ENCODE results near the gene TTLL3.
"Not testable (repeated sequence)": the region's sequence is repeated elsewhere in the genome, so short reads cannot be mapped to it uniquely, and the experiment has no call there.

The TTLL3 gene

DNA sequence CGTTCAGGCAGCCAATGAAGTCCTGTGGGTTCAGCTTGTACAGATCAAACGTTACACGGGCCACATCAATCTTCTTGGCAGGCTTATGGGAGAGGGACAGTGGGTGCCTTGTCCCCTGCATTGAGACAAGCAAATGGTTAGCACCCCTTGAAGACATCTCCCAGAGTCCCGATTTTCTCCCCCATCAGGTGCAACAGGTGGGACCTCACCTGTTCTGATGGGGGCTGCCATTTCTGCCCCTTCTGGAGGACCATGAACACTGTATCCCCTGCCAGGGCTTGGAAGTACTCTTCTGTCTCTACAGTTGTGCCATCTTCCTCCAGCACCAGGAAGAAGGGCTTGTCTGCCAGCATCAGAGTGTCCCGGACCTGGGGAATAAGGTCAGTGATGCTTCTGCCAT is 59.9 kb downstream of the TTLL3 start:
- no peak for DNase-seq

DNA sequence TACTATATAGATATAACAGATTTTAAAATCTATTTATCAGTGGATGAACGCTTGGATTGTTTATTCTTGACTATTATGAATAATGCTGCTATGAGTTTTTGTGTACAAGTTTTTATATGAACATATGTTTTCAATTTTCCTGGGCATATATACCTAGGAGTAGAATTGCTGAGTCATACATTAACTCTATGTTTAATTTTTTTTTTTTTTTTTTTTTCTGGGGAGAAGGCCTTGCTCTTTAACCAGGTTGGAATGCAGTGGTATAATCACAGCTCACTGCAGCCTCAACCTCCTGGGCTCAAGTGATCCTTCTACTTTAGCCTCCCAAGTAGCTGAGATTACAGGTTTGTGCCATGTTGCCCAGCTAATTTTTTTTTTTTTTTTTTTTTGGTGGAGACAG is 60.9 kb downstream of the TTLL3 start:
- no peak for DNase-seq

DNA sequence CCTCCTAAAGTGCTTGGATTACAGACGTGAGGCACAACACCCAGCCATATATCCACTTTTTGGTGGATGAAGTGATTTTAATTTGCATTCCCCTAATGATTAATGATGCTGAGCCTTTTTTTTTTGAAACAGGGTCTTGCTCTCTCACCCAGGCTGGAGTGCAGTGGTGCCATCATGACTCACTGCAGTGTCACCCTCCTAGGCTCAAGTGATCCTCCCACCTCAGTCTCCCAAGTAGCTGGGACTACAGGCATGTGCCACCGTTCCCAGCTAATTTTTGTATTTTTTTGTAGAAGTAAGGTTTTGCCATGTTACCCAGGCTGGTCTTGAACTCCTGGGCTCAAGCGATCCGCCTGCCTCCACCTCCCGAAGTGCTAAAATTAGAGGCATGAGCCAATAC is 62.0 kb downstream of the TTLL3 start:
- not testable (repeated sequence) for DNase-seq

DNA sequence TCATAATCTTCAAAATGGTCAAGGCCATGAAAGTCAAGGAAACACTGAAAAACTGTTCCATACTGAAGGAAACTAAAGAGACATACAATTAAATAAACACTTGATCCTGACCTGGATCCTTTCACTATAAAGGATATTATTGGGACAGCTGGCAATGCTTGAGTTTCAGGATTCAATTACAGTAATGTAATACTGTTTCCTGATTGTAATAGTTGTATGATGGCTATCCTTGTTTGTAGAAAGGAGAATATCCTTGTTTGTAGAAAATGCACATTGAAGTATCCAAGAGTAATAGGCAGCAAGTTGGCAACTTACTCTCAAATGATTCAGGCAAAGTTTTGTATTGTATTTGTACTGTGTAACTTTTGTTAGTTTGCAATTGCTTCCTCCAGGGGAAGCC is 65.4 kb downstream of the TTLL3 start:
- no peak for DNase-seq

DNA sequence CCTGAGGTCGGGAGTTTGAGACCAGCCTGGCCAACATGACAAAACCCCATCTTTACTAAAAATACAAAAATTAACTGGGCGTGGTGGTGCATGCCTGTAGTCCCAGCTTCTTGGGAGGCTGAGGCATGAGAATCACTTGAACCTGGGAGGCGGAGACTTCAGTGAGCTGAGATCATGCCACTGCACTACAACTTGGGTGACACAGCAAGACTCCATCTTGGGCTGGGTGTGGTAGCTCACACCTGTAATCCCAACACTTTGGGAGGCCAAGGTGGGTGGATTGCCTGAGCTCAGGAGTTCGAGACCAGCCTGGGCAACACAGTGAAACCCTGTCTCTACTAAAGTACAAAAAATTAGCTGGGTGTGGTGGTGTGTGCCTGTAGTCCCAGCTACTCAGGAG is 66.2 kb downstream of the TTLL3 start:
- DNase-seq, result not testable (repeated sequence)

DNA sequence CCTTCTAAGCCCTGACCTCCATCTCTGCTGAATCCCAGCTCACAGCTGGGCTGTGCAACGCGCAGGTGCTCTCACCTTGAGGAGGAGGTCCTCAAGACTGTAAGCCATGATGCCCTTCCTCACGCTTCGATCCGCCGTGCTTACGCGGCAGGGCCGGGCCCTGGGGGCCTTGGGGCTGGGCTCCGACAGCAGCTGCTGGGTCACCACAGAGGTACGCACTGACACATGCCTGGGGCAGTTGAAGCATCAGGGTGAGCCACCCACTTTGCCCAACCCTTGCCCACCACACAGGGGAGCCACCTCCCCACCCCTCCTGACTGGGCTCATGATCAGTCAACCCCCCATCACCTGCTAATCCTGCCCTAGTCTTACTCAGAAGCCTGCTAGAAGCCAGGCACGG is 66.9 kb downstream of the TTLL3 start:
- no peak for DNase-seq

DNA sequence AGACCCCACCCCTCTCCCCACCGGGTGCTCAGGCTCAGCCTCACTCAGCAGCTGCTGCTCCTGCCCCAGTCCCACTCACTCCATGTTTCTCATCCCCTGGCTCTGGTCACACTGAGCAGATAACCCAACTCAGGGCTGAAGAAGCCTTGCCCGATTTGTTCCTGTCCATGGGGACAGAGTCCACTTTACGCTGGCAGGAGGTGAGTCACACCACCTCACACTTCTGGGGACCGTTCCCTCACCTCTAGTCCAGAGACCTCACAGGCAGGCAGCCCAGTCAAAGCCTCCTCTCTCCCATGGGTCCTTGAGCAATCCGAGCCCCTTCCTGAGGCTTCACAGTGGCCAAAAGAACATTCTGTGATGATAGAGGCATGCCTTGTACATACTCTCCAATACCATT is 68.6 kb downstream of the TTLL3 start:
- DNase-seq, result no peak

DNA sequence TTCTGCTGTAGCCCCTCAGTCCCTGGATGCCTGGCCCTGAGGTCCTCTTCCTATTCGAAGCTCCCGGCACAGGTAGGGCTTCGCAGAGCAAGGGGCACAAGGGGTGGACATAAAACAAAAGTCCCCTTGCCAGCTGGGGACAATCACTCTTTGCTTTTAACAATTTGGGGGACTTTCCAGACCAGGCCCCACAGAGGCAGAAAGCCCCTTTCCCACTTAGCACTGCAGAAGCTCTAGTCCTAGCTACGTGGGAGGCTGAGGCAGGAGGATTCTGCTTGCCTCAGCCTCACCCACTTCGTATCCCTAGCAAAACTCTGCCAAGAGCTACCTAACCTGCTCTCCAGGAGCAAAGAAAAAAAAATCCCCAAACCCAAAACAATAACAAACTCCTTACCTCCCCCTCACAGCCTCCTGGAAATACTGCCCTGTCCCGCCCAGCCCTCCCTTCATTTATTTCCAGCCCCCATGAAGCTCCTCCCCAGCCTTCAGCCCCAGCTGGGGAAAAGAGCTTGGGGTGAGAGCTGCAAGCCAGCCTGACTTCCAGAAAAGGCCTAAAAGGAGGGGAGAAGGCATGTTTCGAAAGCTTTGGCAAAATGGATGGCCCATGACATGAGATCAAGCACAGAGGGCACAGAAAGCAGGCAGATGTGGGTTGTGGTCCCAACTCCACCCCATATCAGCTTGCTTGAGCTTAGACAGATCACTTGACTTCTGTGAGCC is 69.9 kb downstream of the TTLL3 start, which contains the start of gene CIDEC:
Gene CIDEC, minus strand, starts transcription at position 424 of the 720 bp plus-strand sequence. CDS start 1,767 bp downstream, outside the sequence.
- no peak for DNase-seq

DNA sequence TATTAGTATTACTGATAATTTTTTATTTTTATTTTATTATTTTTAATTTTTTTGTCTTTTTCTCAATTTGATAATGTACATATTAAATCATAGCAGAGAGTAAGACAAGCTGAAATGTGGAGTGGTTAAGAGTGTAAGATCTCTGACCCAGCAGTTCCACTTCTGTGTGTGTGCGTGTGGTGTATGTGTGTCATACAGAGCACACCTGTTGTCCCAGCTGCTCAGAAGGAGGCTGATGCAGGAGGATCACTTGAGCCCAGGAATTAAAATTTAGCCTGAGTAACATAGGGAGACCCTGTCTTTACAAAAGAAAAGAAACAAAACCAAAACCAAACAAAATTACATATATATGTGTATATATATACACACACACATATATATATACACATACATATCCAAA is 71.4 kb downstream of the TTLL3 start:
- DNase-seq, result no peak

DNA sequence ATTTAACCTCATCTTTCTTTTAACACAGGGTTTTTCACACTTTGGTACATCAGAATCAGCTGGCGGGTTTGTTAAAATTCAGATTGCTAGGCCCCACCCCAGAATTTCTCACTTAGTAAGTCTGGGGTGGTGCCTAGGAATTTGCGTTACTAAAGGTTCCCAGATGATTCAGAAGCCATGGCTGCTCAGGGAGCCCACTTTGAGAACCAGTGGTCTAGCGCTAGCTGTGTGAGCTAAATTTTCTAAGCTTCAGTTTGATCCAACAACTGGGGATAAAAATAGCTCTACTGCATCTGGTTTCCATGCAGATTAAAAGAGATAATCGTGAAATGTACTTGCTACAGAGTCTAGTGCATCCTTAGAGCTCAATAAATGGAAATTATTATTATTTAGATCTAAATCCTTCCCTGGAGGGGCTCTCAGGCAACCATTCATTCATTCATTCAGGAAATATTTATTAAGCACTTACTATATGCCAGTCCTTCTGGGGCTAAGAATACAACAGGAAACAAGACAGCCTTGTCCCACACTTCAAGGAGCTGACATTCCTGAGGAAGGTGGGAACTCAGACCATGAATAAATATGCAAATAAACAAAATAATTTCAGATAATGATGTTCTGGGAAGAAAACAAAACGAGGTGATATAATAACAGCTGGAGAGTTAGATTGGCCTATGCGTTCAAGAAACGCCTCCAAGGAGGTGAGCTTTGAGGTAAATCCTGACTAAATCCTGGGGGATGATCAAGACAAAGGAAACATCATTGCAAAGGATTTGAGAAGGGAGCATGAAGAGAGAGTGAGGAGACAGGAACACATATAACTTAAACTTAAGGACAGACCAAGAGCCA is 73.9 kb downstream of the TTLL3 start:
- no peak for DNase-seq

DNA sequence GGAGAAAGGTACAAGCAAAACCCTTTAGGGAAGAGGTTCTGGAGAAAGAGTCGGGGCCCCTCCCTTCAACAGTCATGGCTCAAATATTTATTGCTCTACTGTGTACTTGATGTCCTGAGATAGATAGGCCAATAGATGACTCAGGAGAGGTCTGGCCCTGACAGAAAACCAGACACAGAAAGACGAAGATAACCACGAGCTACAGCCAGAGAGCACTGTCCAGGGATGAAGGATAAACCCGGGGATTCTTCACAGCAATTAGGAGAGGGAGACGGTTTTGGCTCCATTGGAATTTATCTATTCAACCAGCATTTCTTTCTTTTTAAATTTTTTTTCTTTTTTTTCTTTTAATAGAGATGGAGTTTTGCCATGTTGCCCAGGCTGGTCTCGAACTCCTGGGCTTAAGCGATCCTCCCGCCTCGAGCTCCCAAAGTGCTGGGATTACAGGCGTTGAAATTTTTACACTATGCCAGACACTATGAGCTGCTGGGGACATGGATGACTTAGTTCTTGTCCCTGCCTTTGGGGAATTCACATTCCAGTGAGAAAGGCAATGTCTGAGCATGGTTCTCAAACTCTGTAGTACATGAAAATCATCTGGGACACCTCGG is 74.6 kb downstream of the TTLL3 start:
- no peak for DNase-seq

Measured in inflammatory macrophage treated with lipopolysaccharide for 1 hour (primary cell).